Measurements from ENCODE around the gene PEBP1.

DNA sequence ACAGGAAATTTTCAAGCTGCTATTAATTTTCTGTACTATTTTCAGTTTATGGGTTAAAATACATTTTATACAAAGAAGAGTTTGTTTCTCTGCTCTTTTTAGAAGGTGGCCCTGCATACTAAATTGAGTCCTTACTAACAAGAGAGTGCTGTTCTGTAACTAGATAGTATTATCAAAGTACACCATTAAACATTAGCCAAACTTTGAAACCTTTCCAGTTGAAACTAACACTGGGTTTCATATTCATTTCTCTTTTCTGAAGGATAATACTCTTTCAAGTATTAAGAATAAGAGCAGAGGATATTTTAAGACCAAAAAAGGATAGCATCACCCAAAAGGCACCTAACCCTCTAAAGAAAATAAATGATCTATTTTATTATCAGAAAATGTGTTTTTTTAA, 47.2 kb downstream of the PEBP1 start:
- TF ChIP-seq, protein P1, sequence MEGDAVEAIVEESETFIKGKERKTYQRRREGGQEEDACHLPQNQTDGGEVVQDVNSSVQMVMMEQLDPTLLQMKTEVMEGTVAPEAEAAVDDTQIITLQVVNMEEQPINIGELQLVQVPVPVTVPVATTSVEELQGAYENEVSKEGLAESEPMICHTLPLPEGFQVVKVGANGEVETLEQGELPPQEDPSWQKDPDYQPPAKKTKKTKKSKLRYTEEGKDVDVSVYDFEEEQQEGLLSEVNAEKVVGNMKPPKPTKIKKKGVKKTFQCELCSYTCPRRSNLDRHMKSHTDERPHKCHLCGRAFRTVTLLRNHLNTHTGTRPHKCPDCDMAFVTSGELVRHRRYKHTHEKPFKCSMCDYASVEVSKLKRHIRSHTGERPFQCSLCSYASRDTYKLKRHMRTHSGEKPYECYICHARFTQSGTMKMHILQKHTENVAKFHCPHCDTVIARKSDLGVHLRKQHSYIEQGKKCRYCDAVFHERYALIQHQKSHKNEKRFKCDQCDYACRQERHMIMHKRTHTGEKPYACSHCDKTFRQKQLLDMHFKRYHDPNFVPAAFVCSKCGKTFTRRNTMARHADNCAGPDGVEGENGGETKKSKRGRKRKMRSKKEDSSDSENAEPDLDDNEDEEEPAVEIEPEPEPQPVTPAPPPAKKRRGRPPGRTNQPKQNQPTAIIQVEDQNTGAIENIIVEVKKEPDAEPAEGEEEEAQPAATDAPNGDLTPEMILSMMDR (optimal IDR thresholded peaks at IDR 0.05 in 1 of 3, IDR thresholded peaks at IDR 0.05 in 1 of 3, conservative IDR thresholded peaks at IDR 0.05 in 1 of 3; ENCODE audit: extremely low read depth in 1 of 3, insufficient read depth in 2 of 3, low read length in 3 of 3): no peak
- no peak for TF ChIP-seq EZH2 (IDR thresholded peaks at IDR 0.05; ENCODE audit: low read length)

Data from keratinocyte (primary cell).